Skeletal muscle cell (primary cell): ENCODE results near the gene GALNT14.

Source experiments
- DNase-seq: peaks from one replicate; pipeline ENCODE4 v3.0.0-alpha.2; 2010; ENCODE audit warnings: low read depth
- H3K4me3 ChIP-seq: 2 replicates; pipeline ENCODE4 v1.5.1; 2011; ENCODE audit warnings: low read depth, mild to moderate bottlenecking, control low read depth, low read length, moderate library complexity

The GALNT14 gene

GRCh38 chr2:30990671-30991070 is 147.6 kb downstream of the GALNT14 start:
- no peak overlapping the region for H3K4me3 ChIP-seq
- no peak for DNase-seq

- no peak overlapping the region for H3K4me3 ChIP-seq
- no peak for DNase-seq
Measured at GRCh38 chr2:30990176-30990575, 148.1 kb downstream of the GALNT14 start.

GRCh38 chr2:30989746-30990145 is 148.5 kb downstream of the GALNT14 start:
- no peak overlapping the region for H3K4me3 ChIP-seq
- DNase-seq, result no peak

DNA sequence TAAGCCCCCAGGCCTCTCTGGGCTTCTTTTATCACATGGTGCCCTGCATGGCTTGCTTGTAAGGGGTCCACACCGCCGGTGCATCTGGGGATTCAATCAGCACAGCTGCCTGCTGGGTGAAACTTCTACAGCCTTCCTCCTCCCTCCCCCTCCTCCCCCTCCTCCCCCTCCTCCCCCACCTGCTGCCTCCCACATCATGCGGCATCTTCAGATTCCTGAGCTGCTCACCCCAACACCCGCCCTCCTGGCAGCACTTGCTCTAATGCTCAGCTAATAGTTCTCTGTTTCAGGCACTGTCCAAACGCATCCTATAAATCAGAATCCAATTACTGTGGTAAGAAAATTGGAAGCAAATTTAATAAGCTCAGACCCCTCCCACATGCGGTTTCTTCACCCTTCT is 150.7 kb downstream of the GALNT14 start:
- H3K4me3 ChIP-seq, result no peak overlapping the region
- DNase-seq, result no peak

- H3K4me3 ChIP-seq, result no peak overlapping the region
- DNase-seq, result no peak
Measured at GRCh38 chr2:30986231-30986580, 152.0 kb downstream of the GALNT14 start.

- DNase-seq, result no peak
- H3K4me3 ChIP-seq, result no peak overlapping the region
Measured at GRCh38 chr2:30985493-30986230, 152.6 kb downstream of the GALNT14 start.

DNA sequence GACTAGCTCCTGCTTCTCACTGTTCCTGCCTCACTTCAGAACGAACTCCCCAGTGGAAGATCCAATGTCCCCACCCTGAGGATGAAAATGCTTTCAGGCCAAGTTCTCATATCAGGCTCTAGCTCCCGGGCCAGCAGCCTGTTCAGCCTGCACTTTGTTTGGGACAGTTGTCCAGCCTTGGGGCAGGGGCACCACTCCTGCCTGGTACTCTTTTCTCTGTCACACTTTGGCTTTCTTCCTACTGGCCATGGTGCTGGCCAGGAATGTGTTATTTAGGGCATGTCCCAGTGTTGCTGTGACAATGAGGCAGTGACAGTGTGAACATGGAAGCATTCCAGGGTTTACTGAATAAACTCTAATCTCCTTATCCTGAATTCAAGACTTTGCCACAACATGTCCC is 154.1 kb downstream of the GALNT14 start:
- no peak for DNase-seq

GRCh38 chr2:30981510-30981909 is 156.7 kb downstream of the GALNT14 start:
- no peak for DNase-seq
- H3K4me3 ChIP-seq, result no peak overlapping the region

More for the DNA sequence above, 154.1 kb downstream of the GALNT14 start:
- no peak overlapping the region for H3K4me3 ChIP-seq

DNA sequence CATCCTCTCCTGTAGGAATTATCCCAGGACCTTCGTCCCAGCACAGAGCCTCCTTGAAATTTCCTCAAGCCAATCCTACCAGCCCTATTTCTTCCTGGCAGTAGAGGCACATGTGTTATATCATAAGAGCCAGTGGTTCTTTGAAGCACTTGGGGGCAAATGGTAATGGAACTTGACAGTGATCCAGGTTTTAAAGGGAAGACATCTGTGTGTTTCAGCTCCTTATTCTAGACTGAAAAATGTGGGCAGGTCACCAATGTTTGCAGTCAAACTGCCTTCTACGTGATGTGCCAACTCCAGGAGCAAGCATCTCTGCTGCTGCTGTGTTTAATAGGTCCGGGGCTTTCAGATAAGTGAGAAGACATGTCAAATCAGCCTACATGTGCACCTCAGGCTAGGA is 157.1 kb downstream of the GALNT14 start:
- no peak for DNase-seq
- H3K4me3 ChIP-seq, result no peak overlapping the region

GRCh38 chr2:30979822-30980245 is 158.4 kb downstream of the GALNT14 start:
- peak; percentile 11 for DNase-seq
- no peak overlapping the region for H3K4me3 ChIP-seq

DNA sequence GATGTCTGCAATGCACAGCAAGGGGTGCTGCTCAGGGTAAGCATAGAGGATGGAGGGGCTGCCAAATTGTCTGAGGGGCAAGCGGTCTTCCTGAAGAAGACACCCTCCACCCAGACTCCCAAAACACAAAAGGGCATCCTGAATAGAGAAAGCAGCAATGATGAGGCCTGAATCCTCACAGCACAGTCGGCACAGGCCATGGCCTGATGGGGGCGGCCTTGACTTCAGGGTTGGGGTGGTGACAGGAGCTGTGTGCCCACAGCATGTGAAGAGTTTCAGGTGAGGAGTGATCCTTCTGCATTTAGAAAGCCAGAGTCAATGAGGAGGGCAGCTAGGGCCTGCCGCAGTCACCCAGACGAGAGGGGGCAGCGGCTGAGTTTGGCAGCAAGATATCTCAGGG is 159.4 kb downstream of the GALNT14 start:
- no peak overlapping the region for H3K4me3 ChIP-seq
- DNase-seq, result no peak

DNA sequence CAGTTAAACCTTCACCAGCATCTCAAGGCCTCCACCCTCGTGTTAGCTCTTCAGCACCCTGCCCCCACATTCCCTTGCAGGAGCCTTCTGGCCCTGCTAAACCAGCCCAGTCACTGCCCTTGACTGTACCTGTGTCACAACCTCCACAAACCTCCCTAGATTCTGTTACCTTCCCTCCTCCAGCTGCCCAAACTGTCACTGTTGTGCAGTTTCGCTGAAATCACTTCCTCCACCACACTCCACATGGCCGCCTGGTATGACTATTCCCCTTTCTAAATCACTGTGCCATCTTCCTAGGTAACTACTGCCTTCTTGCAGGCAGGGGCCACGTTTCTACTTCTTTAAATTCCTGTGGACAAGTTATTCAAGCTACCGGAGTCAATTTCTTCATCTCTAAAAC is 160.2 kb downstream of the GALNT14 start:
- H3K4me3 ChIP-seq, result no peak overlapping the region
- DNase-seq, result no peak

GRCh38 chr2:30975156-30975555 is 163.1 kb downstream of the GALNT14 start:
- no peak for DNase-seq
- H3K4me3 ChIP-seq, result no peak overlapping the region

DNA sequence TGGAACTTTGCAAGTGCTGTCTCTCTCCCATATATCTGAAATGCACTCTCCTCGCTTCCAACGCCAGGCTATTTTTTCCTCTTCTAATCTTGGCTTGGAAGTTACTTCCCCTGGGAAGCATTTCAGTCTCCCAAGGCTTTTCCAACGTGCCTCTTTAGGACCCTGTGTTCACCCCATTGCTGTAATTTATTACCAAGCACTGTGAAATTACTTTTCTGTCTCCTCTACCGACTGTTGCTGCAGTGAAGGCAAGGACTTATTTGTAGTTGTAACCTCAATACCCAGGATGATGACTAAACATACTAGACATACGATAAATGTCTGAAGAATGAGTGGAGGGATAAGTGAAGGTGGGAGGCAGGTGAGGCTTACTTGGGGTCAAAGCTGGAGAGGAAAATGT is 163.7 kb downstream of the GALNT14 start:
- DNase-seq, result no peak
- H3K4me3 ChIP-seq, result no peak overlapping the region

GRCh38 chr2:30974092-30974491 is 164.1 kb downstream of the GALNT14 start:
- no peak overlapping the region for H3K4me3 ChIP-seq
- DNase-seq, result no peak

DNA sequence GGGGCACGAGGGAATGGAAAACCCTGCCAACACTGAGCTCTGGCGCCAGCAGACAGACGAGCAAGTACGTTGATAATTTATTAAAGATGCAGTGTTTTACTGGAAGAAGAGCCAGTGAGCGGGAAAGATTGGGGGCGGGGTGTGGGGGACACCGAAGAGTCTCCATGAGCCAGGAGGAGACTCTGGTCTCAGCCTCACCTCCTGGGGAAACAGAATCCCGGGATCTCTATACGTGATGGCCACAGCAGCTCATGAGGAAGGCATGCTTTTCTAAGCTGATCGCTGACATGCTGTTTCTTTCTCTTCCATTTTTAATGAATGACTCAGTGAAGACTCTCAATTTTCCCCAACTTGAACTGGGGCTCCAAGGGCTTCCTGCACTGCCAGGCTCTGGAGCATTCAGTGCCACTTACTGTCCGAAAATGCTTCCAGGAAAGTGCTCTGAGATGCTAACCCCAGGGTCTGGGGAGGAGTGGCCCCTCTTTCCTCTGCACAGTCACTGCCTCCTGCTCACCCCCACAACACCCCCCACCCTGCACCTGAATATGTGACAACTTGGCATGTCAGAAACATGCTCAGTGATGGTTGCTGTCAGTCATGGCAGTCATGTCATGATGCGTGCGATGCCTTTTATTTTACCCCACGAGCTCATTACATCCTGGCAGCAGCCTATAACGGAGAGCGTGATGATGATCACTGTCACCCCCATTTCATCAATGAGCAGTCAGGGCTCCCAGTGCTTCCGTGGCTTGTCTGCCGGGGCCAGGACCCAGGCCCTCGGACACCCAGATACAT is 166.8 kb downstream of the GALNT14 start:
- DNase-seq, result no peak
- no peak overlapping the region for H3K4me3 ChIP-seq

DNA sequence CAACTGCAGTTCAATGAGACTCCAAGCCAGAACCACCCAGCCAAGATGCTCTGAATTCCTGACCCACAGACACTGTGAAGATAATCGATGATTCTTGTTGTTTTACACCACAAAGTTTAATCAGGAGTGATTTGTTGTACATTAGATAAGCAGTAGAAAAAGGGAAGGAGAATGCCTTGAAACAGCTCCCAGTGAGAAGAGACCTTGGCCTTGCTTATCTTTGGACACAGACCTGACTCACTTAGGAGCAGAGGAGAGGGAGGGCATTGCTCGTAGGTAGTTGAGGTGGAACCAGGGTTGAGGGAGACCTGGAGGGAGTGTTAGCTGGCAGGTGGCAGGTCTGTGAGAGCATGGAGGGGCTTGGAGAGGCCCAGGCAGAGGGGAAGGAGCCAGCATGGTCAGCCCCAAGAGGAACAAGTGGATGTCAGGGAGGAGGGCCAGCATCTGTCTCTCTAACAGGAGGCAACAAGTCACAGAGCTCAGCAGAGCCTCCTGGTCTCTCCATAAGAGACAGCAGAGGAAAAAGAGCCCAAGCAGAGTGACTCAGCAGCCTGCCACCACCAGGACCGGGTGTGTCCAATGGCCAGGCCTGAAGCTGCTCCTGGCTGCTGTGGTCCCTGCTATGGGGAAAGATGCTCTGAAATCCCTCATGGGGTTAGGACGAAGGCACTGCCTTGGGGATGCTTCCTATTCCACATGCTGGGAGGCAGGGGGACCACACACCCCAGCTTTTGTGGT is 169.4 kb downstream of the GALNT14 start:
- H3K4me3 ChIP-seq, result no peak overlapping the region
- DNase-seq, result no peak

DNA sequence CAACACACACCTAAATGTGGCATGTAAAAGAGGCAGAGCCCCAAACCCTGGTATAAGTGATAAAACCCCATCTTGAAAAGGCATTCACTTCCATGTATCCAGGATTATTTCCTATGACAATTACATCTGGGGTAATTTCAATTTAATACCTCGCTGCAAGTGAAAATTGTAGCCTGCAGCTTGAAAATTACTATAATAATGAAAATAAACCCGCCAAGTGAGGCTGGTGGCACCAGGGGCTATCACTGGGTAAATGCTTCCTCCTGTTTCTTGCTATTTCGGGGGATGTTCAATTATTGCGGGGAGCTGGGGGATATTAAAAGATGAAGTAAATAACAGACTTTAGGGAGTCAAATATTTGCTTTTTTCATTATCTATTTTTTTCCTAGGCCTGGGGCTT is 171.5 kb downstream of the GALNT14 start:
- DNase-seq, result no peak

GRCh38 chr2:30965022-30965531 is 173.2 kb downstream of the GALNT14 start:
- no peak overlapping the region for H3K4me3 ChIP-seq
- DNase-seq, result no peak

More for the DNA sequence above, 171.5 kb downstream of the GALNT14 start:
- no peak overlapping the region for H3K4me3 ChIP-seq

GRCh38 chr2:30964334-30965005 is 173.8 kb downstream of the GALNT14 start:
- DNase-seq, result no peak
- H3K4me3 ChIP-seq, result no peak overlapping the region
